Neuronal stem cell (in vitro differentiated cells): ENCODE measurements around the gene PRMT2.
"Not testable (repeated sequence)": the region's sequence is repeated elsewhere in the genome, so short reads cannot be mapped to it uniquely, and the experiment has no call there.

ENCODE experiments used
- DNase-seq: peaks from one replicate; pipeline ENCODE4 v3.0.0-alpha.2; 2013; ENCODE audit warnings: low spot score
- H2AFZ ChIP-seq: one replicate; pipeline ENCODE4 v1.6.1; 2013; ENCODE audit warnings: mild to moderate bottlenecking, low read length, inconsistent platforms
- H2AK5ac ChIP-seq: 2 replicates; pipeline ENCODE4 v1.6.1; 2013; ENCODE audit warnings: low read depth, mild to moderate bottlenecking, inconsistent platforms, low read length, moderate library complexity, mixed read lengths
- H2BK120ac ChIP-seq: 2 replicates; pipeline ENCODE4 v1.6.1; 2013; ENCODE audit warnings: low read depth, mild to moderate bottlenecking, inconsistent platforms, low read length, moderate library complexity, mixed read lengths
- H2BK12ac ChIP-seq: one replicate; pipeline ENCODE4 v1.6.1; 2013; ENCODE audit warnings: low read length, inconsistent platforms
- H2BK15ac ChIP-seq: 2 replicates; pipeline ENCODE4 v1.6.1; 2013; ENCODE audit warnings: mild to moderate bottlenecking, low read length, inconsistent platforms, mixed read lengths
- H2BK5ac ChIP-seq: one replicate; pipeline ENCODE4 v1.6.1; 2013; ENCODE audit warnings: inconsistent platforms, mild to moderate bottlenecking, low read length, moderate library complexity
- H3K14ac ChIP-seq: one replicate; pipeline ENCODE4 v1.6.1; 2013; ENCODE audit warnings: low read length, inconsistent platforms
- H3K18ac ChIP-seq: 2 replicates; pipeline ENCODE4 v1.6.1; 2013; ENCODE audit warnings: low read length, inconsistent platforms
- H3K23ac ChIP-seq: 2 replicates; pipeline ENCODE4 v1.6.1; 2013; ENCODE audit warnings: low read depth, mild to moderate bottlenecking, mixed read lengths, low read length, inconsistent platforms; ENCODE audit not compliant: poor library complexity
- H3K27ac ChIP-seq: replicated peaks from 3 replicates; pipeline ENCODE4 v1.5.1; 2013; ENCODE audit warnings: low read length, inconsistent platforms
- H3K27me3 ChIP-seq, 3 experiments: 2 replicates each; pipeline ENCODE4 v1.6.1; 2013; ENCODE audit warnings: low read length in 3 of 3, mild to moderate bottlenecking in 2 of 3, inconsistent platforms in 1 of 3, low read depth in 1 of 3, mixed read lengths in 1 of 3, moderate library complexity in 1 of 3; ENCODE audit not compliant: control insufficient read depth in 3 of 3, insufficient read depth in 3 of 3
- H3K36me3 ChIP-seq, 2 donors: replicated peaks in 1 of 2; 2 replicates each; pipeline ENCODE4 v1.6.1; 2013; ENCODE audit warnings: low read length in 2 of 2; ENCODE audit not compliant: control insufficient read depth in 2 of 2, insufficient read depth in 2 of 2
- H3K4ac ChIP-seq: 2 replicates; pipeline ENCODE4 v1.6.1; 2013; ENCODE audit warnings: inconsistent platforms, mild to moderate bottlenecking, low read length, moderate library complexity
- H3K4me1 ChIP-seq, 2 donors: 1 replicate in 1 of 2; 2 replicates in 1 of 2; pipeline ENCODE4 v1.6.1; 2013; ENCODE audit warnings: low read length in 2 of 2, low read depth in 1 of 2; ENCODE audit not compliant: control insufficient read depth in 2 of 2, insufficient read depth in 1 of 2
- H3K4me2 ChIP-seq: one replicate; pipeline ENCODE4 v1.6.1; 2013; ENCODE audit warnings: mild to moderate bottlenecking, low read length, inconsistent platforms; ENCODE audit not compliant: insufficient read depth, poor library complexity, severe bottlenecking
- H3K4me3 ChIP-seq, 2 donors: 2 replicates each; pipeline ENCODE4 v1.5.1; 2013; ENCODE audit warnings: low read length in 2 of 2, mild to moderate bottlenecking in 2 of 2, inconsistent platforms in 1 of 2, moderate library complexity in 1 of 2
- H3K79me1 ChIP-seq: one replicate; pipeline ENCODE4 v1.6.1; 2013; ENCODE audit warnings: low read depth, mild to moderate bottlenecking, inconsistent platforms, low read length, moderate library complexity
- H3K9ac ChIP-seq: one replicate; pipeline ENCODE4 v1.6.1; 2013; ENCODE audit warnings: mild to moderate bottlenecking, low read depth, low read length, inconsistent platforms; ENCODE audit not compliant: poor library complexity
- H3K9me3 ChIP-seq, 2 donors: replicated peaks in 1 of 2; 2 replicates each; pipeline versions ENCODE3 to v1.6.1; 2013; ENCODE audit warnings: low read length in 2 of 2, mild to moderate bottlenecking in 2 of 2, inconsistent platforms in 1 of 2, low read depth in 1 of 2, mixed read lengths in 1 of 2, moderate library complexity in 1 of 2; ENCODE audit not compliant: control insufficient read depth in 2 of 2, insufficient read depth in 1 of 2
- H4K8ac ChIP-seq: one replicate; pipeline ENCODE4 v1.6.1; 2013; ENCODE audit warnings: low read depth, mild to moderate bottlenecking, inconsistent platforms, low read length, moderate library complexity
- H4K91ac ChIP-seq: one replicate; pipeline ENCODE4 v1.6.1; 2013; ENCODE audit warnings: low read length, low read depth, mild to moderate bottlenecking, inconsistent platforms; ENCODE audit not compliant: poor library complexity
- WGBS, 2 donors: extraction: QIAGEN DNeasy Blood & Tissue Kit; methylation state at CpG; one replicate each; pipeline ENCODE4 v1.1.7; 2013; ENCODE audit warnings: missing lambda C conversion rate in 2 of 2, mixed read lengths in 1 of 2; ENCODE audit not compliant: insufficient read length in 2 of 2, insufficient replicate concordance in 1 of 2; ENCODE audit errors: extremely low coverage in 2 of 2; 5-methylcytosine and 5-hydroxymethylcytosine counted together

Gene PRMT2

GRCh38 chr21:46699104-46699503 lies 63.6 kb downstream of the PRMT2 start:
- not testable (repeated sequence) for H3K18ac ChIP-seq, H3K4ac ChIP-seq, H3K23ac ChIP-seq, H3K9me3 ChIP-seq, H2AK5ac ChIP-seq, H2BK15ac ChIP-seq, H2BK5ac ChIP-seq, H3K14ac ChIP-seq, DNase-seq, H2BK12ac ChIP-seq, H3K36me3 ChIP-seq, H4K91ac ChIP-seq, H3K9ac ChIP-seq, H3K27me3 ChIP-seq, H2BK120ac ChIP-seq, H2AFZ ChIP-seq, H3K27ac ChIP-seq, H3K4me3 ChIP-seq, H3K79me1 ChIP-seq, H3K4me1 ChIP-seq, H4K8ac ChIP-seq, H3K4me2 ChIP-seq
- WGBS, 2 donors, result no CpG with 5 or more reads among the region's 69 CpGs
